ENCODE data around the gene RELN.

- no peak for TF ChIP-seq CTCF (IDR thresholded peaks at IDR 0.05)
- no peak for TF ChIP-seq POLR2A (IDR thresholded peaks at IDR 0.05)
These were observed 287.0 kb downstream of the RELN start for GRCh38 chr7:103702454-103702853.

Measured in lower leg skin (tissue), 3 donors.